Right atrium auricular region (tissue), 2 donors: Measurements from ENCODE around the gene FGF18. TPM values are rescaled to one million over a fixed set of nuclear protein-coding genes. Genes with fewer than 3 reads are reported as not detected.

Experiments used
- DNase-seq: peaks from one replicate; pipeline ENCODE4 v3.0.0-alpha.2; 2019; ENCODE audit warnings: low spot score
- H3K27ac ChIP-seq, 2 donors: fragments of 200-600 bp; sonication (generic); 1 replicate in 1 of 2; 2 replicates in 1 of 2; pipeline ENCODE4 v1.5.1; 2016 to 2019
- H3K27me3 ChIP-seq, 2 donors: fragments of 200-600 bp; sonication (generic); one replicate each; pipeline versions ENCODE4 v1.5.1 to v1.6.0; 2017 to 2019
- H3K36me3 ChIP-seq: fragments of 200-600 bp; sonication (generic); one replicate; pipeline ENCODE4 v1.5.1; 2016
- H3K4me1 ChIP-seq, 2 donors: fragments of 200-600 bp; sonication (generic); one replicate each; pipeline versions ENCODE4 v1.5.1 to v1.6.0; 2017 to 2019
- H3K4me3 ChIP-seq, 2 donors: fragments of 200-600 bp; sonication (generic); 1 replicate in 1 of 2; 2 replicates in 1 of 2; pipeline ENCODE4 v1.5.1; 2017 to 2019; ENCODE audit warnings: mild to moderate bottlenecking in 1 of 2, moderate library complexity in 1 of 2
- H3K9me3 ChIP-seq, 2 donors: fragments of 200-600 bp; sonication (generic); one replicate each; pipeline ENCODE4 v1.5.1; 2019
- total RNA-seq, 2 donors: library from RNA; depleted of rRNA; stranded (reverse); fragments of >200 nt; gene quantifications; one replicate each; pipeline ENCODE4 v1.1.0, GENCODE V29; 2016
- TF ChIP-seq, protein P1 (sequence below), 2 donors: fragments of 200-600 bp; sonication (generic); IDR thresholded peaks; one replicate each; pipeline ENCODE4 v1.5.1; 2019; ENCODE audit warnings: antibody characterized with exemption in 2 of 2

Gene FGF18
- total RNA-seq, 2 donors from 2014 or later, result 2.2 to 2.7 TPM

DNA sequence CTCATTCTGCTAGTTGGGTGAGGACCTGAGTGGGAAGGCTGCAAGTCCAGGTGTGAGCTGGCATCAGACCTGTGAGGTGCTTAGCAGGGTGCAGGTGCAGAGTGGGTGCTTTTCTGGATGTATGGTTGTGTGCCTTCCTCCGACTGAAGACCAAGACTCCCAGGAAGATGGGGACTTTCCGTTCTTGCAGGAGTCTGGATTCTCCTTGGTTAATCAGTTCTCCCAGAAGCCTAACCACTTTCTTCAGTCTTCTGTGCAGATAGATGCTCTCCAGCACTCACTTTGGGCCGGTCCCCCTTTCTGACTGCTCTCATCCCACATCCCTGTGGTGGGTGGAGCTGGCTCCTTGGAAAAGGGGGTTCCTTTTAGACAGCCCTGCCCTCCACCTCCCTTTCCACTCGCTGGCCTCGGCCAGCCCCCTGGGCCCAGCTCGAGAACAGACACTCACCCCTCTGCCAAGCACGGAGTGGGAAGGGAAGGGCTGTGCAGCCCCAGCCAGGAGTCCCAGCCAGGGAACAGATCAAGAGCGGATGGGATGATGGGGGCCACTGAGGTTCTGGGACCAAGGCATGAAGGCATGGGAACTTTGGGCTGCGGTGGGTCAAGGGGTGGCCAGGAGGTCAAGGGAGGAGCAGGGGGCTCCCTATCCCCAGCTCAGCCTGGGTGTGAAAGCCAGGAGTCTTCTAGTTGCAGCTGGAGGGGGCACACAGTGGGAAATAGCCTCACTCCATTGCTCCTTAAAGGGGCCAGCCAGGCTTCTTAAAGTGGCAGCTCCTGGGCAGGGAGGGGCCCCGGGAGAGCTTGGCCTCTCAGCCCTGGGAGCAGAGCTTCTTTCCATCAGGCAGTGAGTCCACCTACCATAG is 62.4 kb downstream of the FGF18 start:
- TF ChIP-seq, protein P1, sequence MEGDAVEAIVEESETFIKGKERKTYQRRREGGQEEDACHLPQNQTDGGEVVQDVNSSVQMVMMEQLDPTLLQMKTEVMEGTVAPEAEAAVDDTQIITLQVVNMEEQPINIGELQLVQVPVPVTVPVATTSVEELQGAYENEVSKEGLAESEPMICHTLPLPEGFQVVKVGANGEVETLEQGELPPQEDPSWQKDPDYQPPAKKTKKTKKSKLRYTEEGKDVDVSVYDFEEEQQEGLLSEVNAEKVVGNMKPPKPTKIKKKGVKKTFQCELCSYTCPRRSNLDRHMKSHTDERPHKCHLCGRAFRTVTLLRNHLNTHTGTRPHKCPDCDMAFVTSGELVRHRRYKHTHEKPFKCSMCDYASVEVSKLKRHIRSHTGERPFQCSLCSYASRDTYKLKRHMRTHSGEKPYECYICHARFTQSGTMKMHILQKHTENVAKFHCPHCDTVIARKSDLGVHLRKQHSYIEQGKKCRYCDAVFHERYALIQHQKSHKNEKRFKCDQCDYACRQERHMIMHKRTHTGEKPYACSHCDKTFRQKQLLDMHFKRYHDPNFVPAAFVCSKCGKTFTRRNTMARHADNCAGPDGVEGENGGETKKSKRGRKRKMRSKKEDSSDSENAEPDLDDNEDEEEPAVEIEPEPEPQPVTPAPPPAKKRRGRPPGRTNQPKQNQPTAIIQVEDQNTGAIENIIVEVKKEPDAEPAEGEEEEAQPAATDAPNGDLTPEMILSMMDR (IDR thresholded peaks at IDR 0.05), result no peak

DNA sequence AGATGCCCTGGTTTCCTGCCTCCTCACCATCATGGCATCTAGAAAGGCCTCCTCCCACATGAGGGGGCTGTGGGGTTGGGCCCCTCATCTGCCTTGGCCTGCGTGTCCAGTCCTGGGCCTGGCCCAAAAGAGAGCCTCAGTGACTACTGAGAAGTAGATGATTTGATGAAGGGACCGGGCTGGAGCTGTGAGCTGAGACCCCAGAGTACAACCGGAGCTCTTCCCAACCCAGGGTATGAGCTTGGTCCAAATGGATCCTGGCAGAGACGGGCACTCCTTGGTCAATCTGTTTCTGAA is 62.9 kb downstream of the FGF18 start:
- H3K4me3 ChIP-seq, result no peak overlapping the region
- H3K4me1 ChIP-seq, result peaks cover 0 to 13% of the 10 kb centered on the region in 2 donors
- H3K27me3 ChIP-seq, result no peaks in the 10 kb centered on the region
- no peaks in the 10 kb centered on the region for H3K9me3 ChIP-seq
- no peak overlapping the region for H3K27ac ChIP-seq
- DNase-seq, result no peak
- H3K36me3 ChIP-seq, result no peaks in the 10 kb centered on the region
- TF ChIP-seq, protein P1 (IDR thresholded peaks at IDR 0.05), result no peak

More for the DNA sequence above, 62.4 kb downstream of the FGF18 start:
- Histone ChIP-seq H3K27me3 (no peaks in the 10 kb centered on the region), H3K9me3 (no peaks in the 10 kb centered on the region), H3K4me1 (peaks cover 0 to 19% of the 10 kb centered on the region in 2 donors), H3K27ac (no peak overlapping the region), H3K4me3 (no peak overlapping the region), H3K36me3 (no peaks in the 10 kb centered on the region)
- no peak for DNase-seq

DNA sequence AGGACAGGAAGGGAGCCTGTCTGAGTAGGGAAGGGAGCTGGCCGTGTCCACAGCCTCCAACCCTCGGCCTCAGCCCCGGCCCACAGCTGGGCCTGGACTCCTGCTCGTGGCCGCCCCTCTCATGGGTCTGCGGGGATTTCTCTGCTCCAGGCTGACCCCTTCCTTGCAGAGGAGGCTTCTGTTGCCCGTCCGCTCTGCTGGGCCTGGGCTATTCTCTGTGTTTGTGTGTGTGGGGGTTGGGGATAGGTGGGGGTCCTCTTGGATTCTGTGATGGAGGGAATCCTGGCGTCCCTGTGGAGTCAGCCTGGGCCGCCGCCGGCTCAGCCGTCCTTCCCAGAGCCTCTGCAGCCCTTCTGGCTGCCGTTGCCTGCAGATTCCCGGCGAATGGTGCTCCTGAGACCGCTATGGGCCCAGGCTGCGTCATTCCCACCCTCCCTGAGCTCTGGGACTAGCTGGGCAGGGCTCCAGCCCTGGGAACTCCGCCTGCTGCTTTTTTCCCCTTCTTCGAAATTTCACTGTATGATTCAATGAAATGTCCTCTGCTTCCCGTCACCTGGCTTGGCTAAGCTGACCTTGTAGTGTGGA is 64.2 kb downstream of the FGF18 start:
- TF ChIP-seq, protein P1 (IDR thresholded peaks at IDR 0.05), result no peak
- peak; percentile 88 for DNase-seq
- Histone ChIP-seq H3K27me3 (no peaks in the 10 kb centered on the region), H3K27ac (peak overlapping the region; percentile 48 to 63), H3K4me3 (no peak overlapping the region), H3K4me1 (peaks cover 0 to 12% of the 10 kb centered on the region in 2 donors), H3K9me3 (no peaks in the 10 kb centered on the region), H3K36me3 (no peaks in the 10 kb centered on the region)

GRCh38 chr5:171484460-171484899 is 65.0 kb downstream of the FGF18 start:
- peak overlapping the region; percentile 46 to 63 for H3K27ac ChIP-seq
- TF ChIP-seq, protein P1 (IDR thresholded peaks at IDR 0.05), result peak; percentile 46 to 78
- H3K27me3 ChIP-seq, result no peaks in the 10 kb centered on the region
- H3K36me3 ChIP-seq, result no peaks in the 10 kb centered on the region
- no peak for DNase-seq
- no peaks in the 10 kb centered on the region for H3K9me3 ChIP-seq
- H3K4me3 ChIP-seq, result no peak overlapping the region
- H3K4me1 ChIP-seq, result peaks cover 0 to 12% of the 10 kb centered on the region in 2 donors

DNA sequence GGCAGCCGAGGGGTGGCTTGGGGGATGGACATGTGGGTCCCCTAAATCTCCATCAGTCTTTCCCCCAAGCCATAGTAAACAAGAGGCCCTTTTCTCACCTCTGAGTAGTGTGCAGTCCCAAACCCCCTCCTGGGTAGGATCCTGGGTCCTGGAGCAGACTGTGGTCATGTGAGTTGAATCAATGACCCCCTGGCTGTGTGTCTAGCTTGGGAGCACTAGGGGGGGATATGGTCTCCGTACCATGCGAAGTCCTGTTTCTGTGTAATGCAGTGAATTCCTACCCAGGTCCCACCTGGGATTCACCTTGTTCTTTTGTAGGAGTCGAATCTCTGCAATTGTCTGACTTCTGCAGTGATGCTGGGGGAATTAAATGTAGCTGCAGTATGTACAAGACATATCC is 66.2 kb downstream of the FGF18 start:
- TF ChIP-seq, protein P1 (IDR thresholded peaks at IDR 0.05), result no peak
- H3K27ac ChIP-seq, result no peak overlapping the region
- no peak overlapping the region for H3K4me3 ChIP-seq
- DNase-seq, result no peak
- no peaks in the 10 kb centered on the region for H3K9me3 ChIP-seq
- no peaks in the 10 kb centered on the region for H3K36me3 ChIP-seq
- peaks cover 0 to 12% of the 10 kb centered on the region in 2 donors for H3K4me1 ChIP-seq
- H3K27me3 ChIP-seq, result no peaks in the 10 kb centered on the region
